IMR-90 (cell line): ENCODE measurements around the gene HS3ST5. TPM values are rescaled to one million over a fixed set of nuclear protein-coding genes. Genes with fewer than 3 reads are reported as not detected.

Experiments used
- ATAC-seq: fragments of 200-7000 bp; cut with Tn5 transposase; 2 replicates; pipeline ENCODE4 v1.9.1; 2020; ENCODE audit warnings: low read depth, mild to moderate bottlenecking, moderate library complexity
- BruUV-seq: library from RNA; stranded (reverse); fragments of 400-500 nt; replicated peaks from 2 replicates; lab custom pipeline; 2021; lab: Mats Ljungman, UMichigan
- CTCF ChIA-PET: fragments of 300-600 bp; formaldehyde crosslinking; extraction: SDS; loops from one replicate; lab custom pipeline; 2021; ENCODE audit warnings: antibody characterized with exemption; lab: Yijun Ruan, JAX
- POLR2A ChIA-PET: fragments of 300-600 bp; sonication (Branson Sonifier 250); formaldehyde crosslinking; loops from one replicate; lab custom pipeline; 2022; ENCODE audit warnings: antibody characterized with exemption; ENCODE audit not compliant: unreplicated experiment; lab: Charles Lee
- DNase-seq: peaks from one replicate; pipeline ENCODE4 v3.0.0; 2013
- H2AFZ ChIP-seq: replicated peaks from 2 replicates; pipeline ENCODE3; 2013; ENCODE audit warnings: low read length, mild to moderate bottlenecking; ENCODE audit not compliant: poor library complexity
- H2AK5ac ChIP-seq: 2 replicates; pipeline ENCODE4 v1.6.1; 2013; ENCODE audit warnings: low read depth, low read length, inconsistent platforms
- H2AK9ac ChIP-seq: replicated peaks from 2 replicates; pipeline ENCODE3; 2013; ENCODE audit warnings: mild to moderate bottlenecking, low read depth, low read length, moderate library complexity; ENCODE audit not compliant: poor library complexity
- H2BK120ac ChIP-seq: 2 replicates; pipeline ENCODE4 v1.6.1; 2013; ENCODE audit warnings: low read depth, low read length, inconsistent platforms
- H2BK15ac ChIP-seq: 3 replicates; pipeline ENCODE4 v1.6.1; 2013; ENCODE audit warnings: low read depth, low read length, inconsistent platforms
- H2BK20ac ChIP-seq: 2 replicates; pipeline ENCODE4 v1.6.1; 2013; ENCODE audit warnings: low read depth, mild to moderate bottlenecking, inconsistent platforms, low read length, moderate library complexity
- H2BK5ac ChIP-seq: 2 replicates; pipeline ENCODE4 v1.6.1; 2013; ENCODE audit warnings: mild to moderate bottlenecking, low read depth, low read length, inconsistent platforms; ENCODE audit not compliant: poor library complexity, severe bottlenecking
- H3K14ac ChIP-seq: replicated peaks from 2 replicates; pipeline ENCODE4 v1.6.1; 2013; ENCODE audit warnings: low read depth, low read length, inconsistent platforms
- H3K18ac ChIP-seq: 2 replicates; pipeline ENCODE4 v1.6.1; 2013; ENCODE audit warnings: low read depth, low read length, control low read depth
- H3K23ac ChIP-seq: 2 replicates; pipeline ENCODE4 v1.6.1; 2013; ENCODE audit warnings: low read depth, low read length, inconsistent platforms
- H3K27ac ChIP-seq: 2 replicates; pipeline ENCODE4 v1.5.1; 2013; ENCODE audit warnings: mild to moderate bottlenecking, control low read depth, low read length; ENCODE audit not compliant: insufficient read depth
- H3K27me3 ChIP-seq: 2 replicates; pipeline ENCODE4 v1.6.1; 2013; ENCODE audit warnings: low read length; ENCODE audit not compliant: control insufficient read depth, insufficient read depth
- H3K36me3 ChIP-seq: 2 replicates; pipeline ENCODE4 v1.6.1; 2013; ENCODE audit warnings: low read length, mixed read lengths; ENCODE audit not compliant: control insufficient read depth, insufficient read depth
- H3K4ac ChIP-seq: 2 replicates; pipeline ENCODE4 v1.6.1; 2013; ENCODE audit warnings: low read depth, low read length, inconsistent platforms
- H3K4me1 ChIP-seq: 2 replicates; pipeline ENCODE4 v1.6.1; 2013; ENCODE audit warnings: low read length, mixed read lengths; ENCODE audit not compliant: control insufficient read depth, insufficient read depth
- H3K4me2 ChIP-seq: 2 replicates; pipeline ENCODE4 v1.6.1; 2013; ENCODE audit warnings: low read depth, mild to moderate bottlenecking, control low read depth, low read length, moderate library complexity
- H3K4me3 ChIP-seq: 2 replicates; pipeline ENCODE4 v1.5.1; 2013; ENCODE audit warnings: low read depth, mild to moderate bottlenecking, control low read depth, low read length, moderate library complexity; ENCODE audit not compliant: insufficient read depth
- H3K56ac ChIP-seq: 2 replicates; pipeline ENCODE4 v1.6.1; 2013; ENCODE audit warnings: low read length, inconsistent platforms; ENCODE audit not compliant: insufficient read depth; ENCODE audit errors: extremely low read depth
- H3K79me1 ChIP-seq, 2 experiments: 2 replicates each; pipeline ENCODE4 v1.6.1; 2013; ENCODE audit warnings: low read length in 2 of 2, inconsistent platforms in 1 of 2, low read depth in 1 of 2
- H3K9ac ChIP-seq: 2 replicates; pipeline ENCODE4 v1.6.1; 2013; ENCODE audit warnings: low read depth, low read length, control low read depth
- H3K9me1 ChIP-seq: 2 replicates; pipeline ENCODE4 v1.6.1; 2013; ENCODE audit warnings: low read length, inconsistent platforms; ENCODE audit not compliant: insufficient read depth
- H3K9me3 ChIP-seq: 2 replicates; pipeline ENCODE4 v1.6.1; 2013; ENCODE audit warnings: low read length; ENCODE audit not compliant: control insufficient read depth, insufficient read depth
- H4K20me1 ChIP-seq: 2 replicates; pipeline ENCODE4 v1.6.1; 2013; ENCODE audit warnings: low read length, inconsistent platforms; ENCODE audit not compliant: insufficient read depth
- H4K5ac ChIP-seq: 2 replicates; pipeline ENCODE4 v1.6.1; 2013; ENCODE audit warnings: mild to moderate bottlenecking, low read depth, low read length, control low read depth
- H4K8ac ChIP-seq, 2 experiments: 2 replicates each; pipeline ENCODE4 v1.6.1; 2013; ENCODE audit warnings: low read depth in 2 of 2, low read length in 2 of 2, control low read depth in 1 of 2, inconsistent platforms in 1 of 2
- H4K91ac ChIP-seq: 2 replicates; pipeline ENCODE4 v1.6.1; 2013; ENCODE audit warnings: low read depth, low read length, inconsistent platforms; ENCODE audit not compliant: insufficient read depth
- CTCF ChIP-seq: conservative IDR thresholded peaks from 2 replicates; pipeline ENCODE4 v1.5.1; 2012; ENCODE audit warnings: mild to moderate bottlenecking, low read depth, low read length, improper control_type of control experiment
- MXI1 ChIP-seq: IDR thresholded peaks from 2 replicates; pipeline ENCODE4 v1.6.1; 2012; ENCODE audit warnings: low read depth, mild to moderate bottlenecking, low read length, moderate library complexity, borderline replicate concordance
- NFE2L2 ChIP-seq: fragments of 150-350 bp; IDR thresholded peaks from 2 replicates; pipeline ENCODE4 v1.6.1; 2016; ENCODE audit warnings: low read depth, mild to moderate bottlenecking, low read length
- RAD21 ChIP-seq: IDR thresholded peaks from 2 replicates; pipeline ENCODE4 v1.6.1; 2012; ENCODE audit warnings: low read length, improper control_type of control experiment
- RFX5 ChIP-seq: IDR thresholded peaks from 2 replicates; pipeline ENCODE4 v1.8.0; 2012; ENCODE audit warnings: low read depth, mild to moderate bottlenecking, low read length, moderate library complexity
- WGBS, 2 experiments: methylation state at CpG; one replicate each; pipeline versions ENCODE4 v1.1.5 to v1.1.7; 2013; ENCODE audit warnings: missing lambda C conversion rate in 2 of 2; ENCODE audit not compliant: insufficient read length in 1 of 2; ENCODE audit errors: extremely low coverage in 2 of 2; 5-methylcytosine and 5-hydroxymethylcytosine counted together
- dilution Hi-C: fragments of 300-500 bp; cut with HindIII; formaldehyde crosslinking; loops from one replicate; pipeline ENCODE4 v1.14.3; 2018; ENCODE audit warnings: low sequenced_read_pairs; ENCODE audit not compliant: unreplicated experiment
- in situ Hi-C: fragments of 300-500 bp; cut with MboI; formaldehyde crosslinking; loops from 3 replicates; pipeline ENCODE4 v1.14.3; 2019; ENCODE audit warnings: low sequenced_read_pairs, inconsistent platforms, mixed read lengths
- intact Hi-C: fragments of 100-400 bp; cut with micrococcal nuclease; formaldehyde crosslinking; loops from 2 replicates; pipeline ENCODE4 v1.10.0; 2022
- polyA plus RNA-seq, 3 experiments: library from polyadenylated mRNA; depleted of rRNA; stranded (reverse); fragments of >200 nt; gene quantifications; 2 replicates each; pipeline ENCODE4 v1.2.3, GENCODE V29; 2012; ENCODE audit warnings: low replicate concordance in 1 of 3
- total RNA-seq: library from RNA; depleted of rRNA; stranded (reverse); fragments of >200 nt; gene quantifications from 2 replicates; pipeline ENCODE4 v1.2.3, GENCODE V29; 2012
- TF ChIP-seq, protein P1 (sequence below): fragments of 150-350 bp; IDR thresholded peaks from 2 replicates; pipeline ENCODE4 v1.6.1; 2016; ENCODE audit warnings: low read depth, mild to moderate bottlenecking, low read length, moderate library complexity, borderline replicate concordance

Gene HS3ST5
- total and polyA plus RNA-seq, 2 of the 4 experiments (the other 2 are of a cell fraction) = not detected

- no peak overlapping the region for H3K4me2 ChIP-seq
- H2BK15ac ChIP-seq = no peak overlapping the region
- in situ Hi-C loops = no loop called here
- H2AK9ac ChIP-seq = no peak overlapping the region
- no CpG with 5 or more reads among the region's 4 CpGs for WGBS, 2 experiments
- H2BK120ac ChIP-seq = no peak overlapping the region
- DNase-seq (no peak), ATAC-seq (no peak)
- H3K9me1 ChIP-seq = no peaks in the 10 kb centered on the region
- intact Hi-C loops = loop anchor here (1.0 kb wide), 1 partner anchor 22 kb away; no protein-coding TSS in a partner anchor
- no peak overlapping the region for H3K4ac ChIP-seq
- H3K27ac ChIP-seq = no peak overlapping the region
- H4K8ac ChIP-seq = no peak overlapping the region
- dilution Hi-C loops = no loop called here
- H2BK5ac ChIP-seq = no peak overlapping the region
- H4K20me1 ChIP-seq = no peaks in the 10 kb centered on the region
- ChIA-PET POLR2A (no interaction called here), CTCF (no interaction called here)
- H3K9ac ChIP-seq = no peak overlapping the region
- H2BK20ac ChIP-seq = no peak overlapping the region
- H3K23ac ChIP-seq = no peak overlapping the region
- no peaks in the 10 kb centered on the region for H3K9me3 ChIP-seq
- H3K14ac ChIP-seq = no peak overlapping the region
- peaks cover 3% of the 10 kb centered on the region; the same call in 1 of the 2 replicates for H3K27me3 ChIP-seq
- no peaks in the 10 kb centered on the region for H3K36me3 ChIP-seq
- no peak for TF ChIP-seq CTCF
- TF ChIP-seq RAD21 = no peak
- no peak for TF ChIP-seq RFX5
- TF ChIP-seq NFE2L2 = no peak
- TF ChIP-seq, protein P1, sequence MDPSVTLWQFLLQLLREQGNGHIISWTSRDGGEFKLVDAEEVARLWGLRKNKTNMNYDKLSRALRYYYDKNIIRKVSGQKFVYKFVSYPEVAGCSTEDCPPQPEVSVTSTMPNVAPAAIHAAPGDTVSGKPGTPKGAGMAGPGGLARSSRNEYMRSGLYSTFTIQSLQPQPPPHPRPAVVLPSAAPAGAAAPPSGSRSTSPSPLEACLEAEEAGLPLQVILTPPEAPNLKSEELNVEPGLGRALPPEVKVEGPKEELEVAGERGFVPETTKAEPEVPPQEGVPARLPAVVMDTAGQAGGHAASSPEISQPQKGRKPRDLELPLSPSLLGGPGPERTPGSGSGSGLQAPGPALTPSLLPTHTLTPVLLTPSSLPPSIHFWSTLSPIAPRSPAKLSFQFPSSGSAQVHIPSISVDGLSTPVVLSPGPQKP = no peak
- TF ChIP-seq MXI1 = no peak
- no peak overlapping the region for H2AFZ ChIP-seq
- no peak overlapping the region for H4K5ac ChIP-seq
- H3K4me3 ChIP-seq = no peak overlapping the region
- H2AK5ac ChIP-seq = no peak overlapping the region
- no peaks in the 10 kb centered on the region for H3K79me1 ChIP-seq
- no peak overlapping the region for H4K91ac ChIP-seq
- no peak overlapping the region for H3K56ac ChIP-seq
- H3K4me1 ChIP-seq = no peaks in the 10 kb centered on the region
- no TSS peak for BruUV-seq
- no peak overlapping the region for H3K18ac ChIP-seq
Measured at GRCh38 chr6:114171473-114171872, 171.3 kb downstream of the HS3ST5 start.
